Fibroblast of pulmonary artery (primary cell): ENCODE data around the gene EVA1A.
A peak's percentile ranks its signal among the peaks of the same experiment; 100 is the strongest.

Experiments used
- DNase-seq: peaks from one replicate; pipeline ENCODE4 v3.0.0-alpha.2; 2010; ENCODE audit warnings: low read depth
- H3K4me3 ChIP-seq: replicated peaks from 2 replicates; pipeline ENCODE4 v1.5.1; 2011; ENCODE audit warnings: low read depth, mild to moderate bottlenecking, control low read depth, low read length, moderate library complexity
- TF ChIP-seq, protein P1 (sequence below): IDR thresholded peaks from 2 replicates; pipeline ENCODE4 v1.5.1; 2011; ENCODE audit warnings: mild to moderate bottlenecking, control low read depth, low read length, inconsistent platforms; ENCODE audit errors: missing control alignments

EVA1A gene

DNA sequence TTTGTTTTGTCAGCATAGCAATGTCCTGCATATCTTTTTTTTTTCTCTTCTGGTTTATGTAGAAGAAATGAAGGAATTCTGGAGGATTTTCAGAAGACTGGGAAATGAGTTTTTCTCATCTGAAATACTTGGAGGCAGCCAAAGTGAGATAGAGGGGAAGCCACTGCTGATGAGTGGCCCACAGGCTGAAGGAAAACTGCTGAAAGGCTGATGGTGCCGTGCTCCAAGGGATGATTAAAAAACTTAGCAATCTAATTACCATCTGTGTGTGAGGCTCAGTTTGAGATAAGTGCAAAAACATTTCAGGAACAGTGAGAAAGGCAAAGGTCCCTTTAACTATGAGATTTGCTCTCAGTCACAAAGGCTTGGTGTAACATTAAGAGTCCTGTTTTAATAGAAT is 98.5 kb downstream of the EVA1A start:
- TF ChIP-seq, protein P1, sequence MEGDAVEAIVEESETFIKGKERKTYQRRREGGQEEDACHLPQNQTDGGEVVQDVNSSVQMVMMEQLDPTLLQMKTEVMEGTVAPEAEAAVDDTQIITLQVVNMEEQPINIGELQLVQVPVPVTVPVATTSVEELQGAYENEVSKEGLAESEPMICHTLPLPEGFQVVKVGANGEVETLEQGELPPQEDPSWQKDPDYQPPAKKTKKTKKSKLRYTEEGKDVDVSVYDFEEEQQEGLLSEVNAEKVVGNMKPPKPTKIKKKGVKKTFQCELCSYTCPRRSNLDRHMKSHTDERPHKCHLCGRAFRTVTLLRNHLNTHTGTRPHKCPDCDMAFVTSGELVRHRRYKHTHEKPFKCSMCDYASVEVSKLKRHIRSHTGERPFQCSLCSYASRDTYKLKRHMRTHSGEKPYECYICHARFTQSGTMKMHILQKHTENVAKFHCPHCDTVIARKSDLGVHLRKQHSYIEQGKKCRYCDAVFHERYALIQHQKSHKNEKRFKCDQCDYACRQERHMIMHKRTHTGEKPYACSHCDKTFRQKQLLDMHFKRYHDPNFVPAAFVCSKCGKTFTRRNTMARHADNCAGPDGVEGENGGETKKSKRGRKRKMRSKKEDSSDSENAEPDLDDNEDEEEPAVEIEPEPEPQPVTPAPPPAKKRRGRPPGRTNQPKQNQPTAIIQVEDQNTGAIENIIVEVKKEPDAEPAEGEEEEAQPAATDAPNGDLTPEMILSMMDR: no peak
- no peak overlapping the region for H3K4me3 ChIP-seq
- no peak for DNase-seq

DNA sequence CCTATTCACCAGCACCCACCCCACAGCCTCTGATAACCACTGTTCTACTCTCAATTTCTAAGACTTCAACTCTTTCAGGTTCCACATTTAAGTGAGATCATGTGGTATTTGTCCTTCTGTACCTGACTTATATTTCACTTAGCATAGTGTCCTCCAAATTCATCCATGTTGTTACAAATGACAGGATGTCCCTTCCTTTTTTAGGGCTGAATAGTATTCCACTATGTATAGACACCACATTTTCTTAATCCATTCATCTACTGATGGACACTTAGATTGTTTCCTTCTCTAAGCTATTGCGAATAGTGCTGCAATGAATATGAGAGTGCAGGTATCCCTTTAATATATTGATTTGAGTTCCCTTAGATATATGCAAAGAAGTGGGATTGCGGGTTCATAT is 100.1 kb downstream of the EVA1A start:
- no peak for DNase-seq
- TF ChIP-seq, protein P1: no peak

DNA sequence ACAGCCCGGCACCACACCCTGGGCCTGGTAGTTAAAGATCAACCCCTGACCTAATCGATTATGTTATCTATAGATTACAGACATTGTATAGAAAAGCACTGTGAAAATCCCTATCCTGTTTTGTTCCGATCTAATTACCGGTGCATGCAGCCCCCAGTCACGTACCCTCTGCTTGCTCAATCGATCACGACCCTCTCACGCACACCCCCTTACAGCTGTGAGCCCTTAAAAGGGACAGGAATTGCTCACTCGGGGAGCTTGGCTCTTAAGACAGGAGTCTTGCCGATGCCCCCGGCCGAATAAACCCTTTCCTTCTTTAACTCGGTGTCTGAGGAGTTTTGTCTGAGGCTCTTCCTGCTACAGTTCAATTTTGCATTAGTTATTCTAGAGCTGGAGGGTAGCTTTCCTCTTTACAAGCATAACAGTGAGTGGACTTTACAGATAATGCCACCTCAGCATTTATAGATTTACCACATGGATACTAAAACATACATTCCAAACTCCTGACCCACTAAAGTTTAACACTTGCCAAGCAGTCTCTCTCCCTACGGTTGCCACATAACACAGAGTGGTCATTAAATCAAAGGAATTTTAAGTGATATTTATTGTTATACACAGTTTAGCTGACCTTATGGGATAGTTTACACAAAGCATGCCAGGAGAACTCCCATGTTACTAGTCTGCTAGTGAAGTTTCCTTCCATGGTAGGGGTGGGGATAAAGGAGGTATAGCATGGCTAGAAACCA is 101.0 kb downstream of the EVA1A start:
- TF ChIP-seq, protein P1: no peak
- peak; percentile 31 for DNase-seq
- no peak overlapping the region for H3K4me3 ChIP-seq

More for the DNA sequence above, 100.1 kb downstream of the EVA1A start:
- no peak overlapping the region for H3K4me3 ChIP-seq

DNA sequence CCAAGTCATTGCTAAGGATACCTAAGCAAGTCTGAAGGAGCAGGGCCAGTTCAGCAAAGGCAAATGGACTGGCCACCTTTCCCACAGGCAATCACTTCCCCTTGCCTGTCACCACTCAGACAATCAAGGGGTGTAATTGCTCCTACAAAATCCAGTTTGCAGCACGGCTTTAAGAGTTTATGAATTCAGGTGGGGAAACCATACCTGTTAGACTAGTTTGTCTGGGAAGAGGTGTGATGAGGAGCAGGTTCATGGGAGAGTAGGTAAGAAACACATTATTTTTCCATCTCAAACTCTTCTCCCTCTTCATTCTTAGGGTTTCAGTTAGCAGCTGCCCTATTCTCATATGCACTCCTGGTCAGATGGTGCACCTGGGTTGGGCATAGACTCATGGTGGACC is 102.5 kb downstream of the EVA1A start:
- TF ChIP-seq, protein P1: no peak
- no peak overlapping the region for H3K4me3 ChIP-seq
- DNase-seq: no peak

DNA sequence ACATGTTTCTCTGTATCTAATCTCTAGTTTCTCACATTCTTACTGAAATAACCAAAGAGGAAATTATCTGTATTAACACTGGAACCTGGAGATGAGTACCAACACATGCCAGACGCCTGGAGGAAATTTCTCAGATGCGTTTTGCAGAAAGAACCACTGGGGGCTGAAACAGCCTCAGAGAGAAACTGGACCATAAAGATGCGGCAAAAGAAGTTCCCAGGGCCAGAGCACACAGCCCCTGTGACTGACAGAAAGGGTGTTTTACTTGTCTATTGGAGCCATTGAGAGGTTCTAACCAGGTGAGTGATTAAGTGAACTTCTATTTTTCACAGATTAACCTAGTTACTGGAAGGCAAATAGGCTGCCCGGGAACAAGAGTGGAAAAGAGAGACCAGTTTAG is 103.9 kb downstream of the EVA1A start:
- no peak for DNase-seq
- TF ChIP-seq, protein P1: no peak
- H3K4me3 ChIP-seq: no peak overlapping the region

DNA sequence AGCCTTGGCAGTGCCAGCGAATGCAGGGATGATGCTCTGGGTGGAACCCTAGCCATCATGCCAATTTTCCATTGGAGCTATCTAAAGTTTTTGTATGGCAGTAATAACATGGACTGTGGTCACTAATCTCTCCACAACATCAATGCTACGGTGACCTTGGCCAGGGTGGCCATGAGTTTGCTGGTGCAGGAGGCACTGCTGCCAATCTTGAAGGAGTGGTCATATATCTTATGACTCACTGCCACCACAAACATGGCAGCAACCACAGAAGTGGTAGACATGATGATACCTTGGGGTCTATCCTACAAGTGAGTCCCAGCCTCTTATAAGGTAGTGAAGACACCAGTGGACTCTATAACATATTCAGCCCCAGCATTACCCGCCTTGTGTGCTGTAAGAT is 104.6 kb downstream of the EVA1A start:
- H3K4me3 ChIP-seq: no peak overlapping the region
- DNase-seq: no peak
- TF ChIP-seq, protein P1: no peak

DNA sequence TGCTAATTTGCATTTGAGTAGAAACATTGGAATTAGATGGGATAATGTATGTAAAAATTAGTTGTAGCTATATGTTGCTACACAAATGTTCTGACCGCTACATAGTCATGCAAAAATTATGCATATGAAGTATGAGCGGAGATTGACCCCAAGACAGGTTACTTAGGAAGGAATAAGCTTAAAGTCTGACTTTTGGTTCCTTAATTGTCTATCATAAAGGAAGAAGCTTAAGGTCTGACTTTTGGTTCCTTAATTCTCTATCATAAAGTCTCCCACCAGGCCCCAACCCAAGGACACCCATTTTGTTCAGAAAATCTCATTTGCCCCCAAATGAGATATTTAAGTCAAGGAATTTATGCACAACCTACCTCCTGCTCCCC is 106.5 kb downstream of the EVA1A start:
- H3K4me3 ChIP-seq: no peak overlapping the region
- TF ChIP-seq, protein P1: no peak
- no peak for DNase-seq
